ENCODE results near the gene RRM1. TPM values are rescaled to one million over a fixed set of nuclear protein-coding genes. Genes with fewer than 3 reads are reported as not detected.

Gene RRM1
- total and polyA plus RNA-seq, 10 of the 15 experiments (the other 5 are each of a cell fraction or from before 2014, with no cell fraction given): 94.0 to 255 (median 148) TPM

- H3K4me3 ChIP-seq: no peak overlapping the region
- DNase-seq (ENCODE audit: low read depth, low spot score) (no peak), FAIRE-seq (no peak), ATAC-seq (no peak)
- no peaks in the 10 kb centered on the region; a peak in 1 of 4 replicates for H3K27me3 ChIP-seq (replicated peaks in 1 of 2; ENCODE audit: control insufficient read depth in 2 of 2, insufficient read depth in 2 of 2, low read length in 1 of 2)
- ChIA-PET RAD21 (ENCODE audit: unreplicated experiment) (interaction anchor here (3.1 kb wide), 1 partner anchor 308 kb away, joined by 46 read pairs; no protein-coding TSS in a partner anchor), SMC1A (ENCODE audit: uncharacterized antibody, unreplicated experiment) (interaction anchor here (4.2 kb wide), 1 partner anchor 353 kb away, joined by 28 read pairs; no protein-coding TSS in a partner anchor), POLR2A (interaction anchor here (0.5 kb wide), 1 partner anchor 333 kb away, joined by 3 read pairs; no protein-coding TSS in a partner anchor), CTCF (interaction anchor here (3.0 to 7.2 kb wide), 3 partner anchors 305 to 356 kb away, joined by 14 to 122 read pairs (median 91); partner anchors contain the start of gene OR52M1)
- no peaks in the 10 kb centered on the region for H3K4me1 ChIP-seq (ENCODE audit: control insufficient read depth, insufficient read depth, low read length)
- H3K36me3 ChIP-seq (ENCODE audit: control insufficient read depth in 2 of 2, insufficient read depth in 2 of 2, low read length in 1 of 2): no peaks in the 10 kb centered on the region
- no peaks in the 10 kb centered on the region for H3K79me2 ChIP-seq (ENCODE audit: control insufficient read depth, insufficient read depth, low read length)
- no peak overlapping the region for H3K4me2 ChIP-seq (ENCODE audit: control insufficient read depth, insufficient read depth)
- no peaks in the 10 kb centered on the region for H3K9me3 ChIP-seq (replicated peaks; ENCODE audit: control insufficient read depth, insufficient read depth, low read length)
- WGBS (ENCODE audit: insufficient coverage, insufficient replicate concordance, low lambda C conversion rate, missing lambda C conversion rate): 34% methylated on average over 3 of the region's 3 CpGs
- intact Hi-C loops (cut with micrococcal nuclease; ENCODE audit: unreplicated experiment) (loop anchor here (5.0 kb wide), 2 partner anchors 452 to 1197 kb away; partner anchors contain the start of genes OR51D1 and OR51M1), in situ Hi-C loops (cut with MboI) (loop anchor here (10.0 kb wide), 1 partner anchor 819 kb away; no protein-coding TSS in a partner anchor)
- H3K9ac ChIP-seq (ENCODE audit: control insufficient read depth, insufficient read depth, low read length): no peak overlapping the region
- H4K20me1 ChIP-seq (ENCODE audit: control insufficient read depth, insufficient read depth): no peaks in the 10 kb centered on the region
- TF ChIP-seq FOXK2 (IDR thresholded peaks at IDR 0.05) (no peak), KDM1A (IDR thresholded peaks at IDR 0.05; ENCODE audit: borderline replicate concordance) (no peak), POLR2A (IDR thresholded peaks at IDR 0.05; ENCODE audit: low read depth, low read length) (no peak), CBX5 (IDR thresholded peaks at IDR 0.05; ENCODE audit: low read depth) (no peak), E4F1 (IDR thresholded peaks at IDR 0.05; ENCODE audit: borderline replicate concordance, partially characterized antibody) (no peak), CBX3 (IDR thresholded peaks at IDR 0.05; ENCODE audit: borderline replicate concordance, low read depth) (no peak), RAD51 (IDR thresholded peaks at IDR 0.05) (no peak), YY1 (IDR thresholded peaks at IDR 0.05; ENCODE audit: low read depth, low read length) (no peak), NFXL1 (IDR thresholded peaks at IDR 0.05; ENCODE audit: borderline replicate concordance) (no peak), STAT3 (IDR thresholded peaks at IDR 0.05; ENCODE audit: low read depth, low read length) (no peak), SREBF1 (IDR thresholded peaks at IDR 0.05; ENCODE audit: low read length) (no peak), MTA3 (IDR thresholded peaks at IDR 0.05; ENCODE audit: borderline replicate concordance, low read length) (no peak), CBFB (IDR thresholded peaks at IDR 0.05; ENCODE audit: low read depth) (no peak), LARP7 (IDR thresholded peaks at IDR 0.05) (no peak), SMC3 (IDR thresholded peaks at IDR 0.05; ENCODE audit: borderline replicate concordance, low read length) (no peak), HDGF (IDR thresholded peaks at IDR 0.05) (no peak)
- TF ChIP-seq, protein P1, sequence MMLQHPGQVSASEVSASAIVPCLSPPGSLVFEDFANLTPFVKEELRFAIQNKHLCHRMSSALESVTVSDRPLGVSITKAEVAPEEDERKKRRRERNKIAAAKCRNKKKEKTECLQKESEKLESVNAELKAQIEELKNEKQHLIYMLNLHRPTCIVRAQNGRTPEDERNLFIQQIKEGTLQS (IDR thresholded peaks at IDR 0.05; ENCODE audit: borderline replicate concordance, extremely low read depth, low read depth, low read length): no peak
- no peak overlapping the region for H2AFZ ChIP-seq (ENCODE audit: control insufficient read depth, low read depth, low read length)
- H3K27ac ChIP-seq (ENCODE audit: control insufficient read depth, insufficient read depth): no peak overlapping the region
- no TSS peak for BruUV-seq (replicated peaks)
These were observed 91.0 kb downstream of the RRM1 start for GRCh38 chr11:4185561-4185960.
